GM10248 (cell line): Measurements from ENCODE around the gene PRRX2.
"Not testable (repeated sequence)": the region's sequence is repeated elsewhere in the genome, so short reads cannot be mapped to it uniquely, and the experiment has no call there.

Source experiments
- CTCF ChIA-PET: fragments of 300-600 bp; sonication (Branson Sonifier 250); formaldehyde crosslinking; extraction: SDS; loops from one replicate; lab custom pipeline; 2021; ENCODE audit warnings: antibody characterized with exemption; lab: Yijun Ruan, JAX
- POLR2A ChIA-PET: fragments of 350-650 bp; sonication (Branson Sonifier 250); formaldehyde crosslinking; extraction: SDS; loops from one replicate; lab custom pipeline; 2020; ENCODE audit warnings: antibody characterized with exemption; lab: Yijun Ruan, JAX
- DNase-seq: peaks from one replicate; pipeline ENCODE4 v3.0.0; 2012; ENCODE audit errors: extremely low spot score
- CTCF ChIP-seq: IDR thresholded peaks from 2 replicates; pipeline ENCODE4 v1.5.1; 2012; ENCODE audit warnings: mild to moderate bottlenecking, low read depth; ENCODE audit errors: extremely low read depth, missing control alignments, control extremely low read depth

Gene PRRX2

GRCh38 chr9:129761901-129762369 lies 96.5 kb downstream of the PRRX2 start:
- no peak for DNase-seq
- TF ChIP-seq CTCF = no peak
- ChIA-PET POLR2A (interaction anchor here (0.5 kb wide), 1 partner anchor 39 kb away, joined by 3 read pairs; no protein-coding TSS in a partner anchor), CTCF (interaction anchor here (2.1 kb wide), 1 partner anchor 25 kb away, joined by 7 read pairs; no protein-coding TSS in a partner anchor)

- POLR2A ChIA-PET, DNase-seq: not testable (repeated sequence)
- CTCF ChIA-PET = interaction anchor here (2.1 kb wide), 1 partner anchor 25 kb away, joined by 7 read pairs; no protein-coding TSS in a partner anchor
Observed at GRCh38 chr9:129762370-129762984, 97.0 kb downstream of the PRRX2 start.

GRCh38 chr9:129762985-129763926 lies 97.8 kb downstream of the PRRX2 start:
- POLR2A ChIA-PET = no interaction called here
- no peak for TF ChIP-seq CTCF
- CTCF ChIA-PET = interaction anchor here (1.7 kb wide), 2 partner anchors 21 to 26 kb away, joined by 6 to 9 read pairs; no protein-coding TSS in a partner anchor
- no peak for DNase-seq

GRCh38 chr9:129765764-129766317 lies 100.4 kb downstream of the PRRX2 start:
- no peak for DNase-seq
- CTCF ChIA-PET = no interaction called here

GRCh38 chr9:129768486-129768885 lies 103.0 kb downstream of the PRRX2 start:
- ChIA-PET CTCF (no interaction called here), POLR2A (no interaction called here)
- no peak for TF ChIP-seq CTCF
- DNase-seq = no peak

More at GRCh38 chr9:129765764-129766317, 100.4 kb downstream of the PRRX2 start:
- no peak for TF ChIP-seq CTCF
- POLR2A ChIA-PET = no interaction called here

- ChIA-PET POLR2A (no interaction called here), CTCF (no interaction called here)
- no peak for DNase-seq
- TF ChIP-seq CTCF = no peak
Observed at GRCh38 chr9:129769669-129770068, 104.2 kb downstream of the PRRX2 start.
